B cell (primary cell): ENCODE measurements around the gene CABCOCO1. TPM values are rescaled to one million over a fixed set of nuclear protein-coding genes. Genes with fewer than 3 reads are reported as not detected.

Experiments used
- ATAC-seq: fragments of 200-7000 bp; cut with Tn5 transposase; one replicate; pipeline ENCODE4 v1.10.0; 2021; ENCODE audit warnings: low read depth, mild to moderate bottlenecking, moderate number of reproducible peaks, moderate library complexity
- CTCF ChIA-PET: fragments of 350-600 bp; sonication (Branson Sonifier 250); formaldehyde crosslinking; loops from one replicate; lab custom pipeline; 2021; ENCODE audit warnings: antibody characterized with exemption, inconsistent platforms; lab: Charles Lee
- POLR2A ChIA-PET: fragments of 350-600 bp; sonication (Branson Sonifier 250); formaldehyde crosslinking; loops from one replicate; lab custom pipeline; 2021; ENCODE audit warnings: antibody characterized with exemption; lab: Charles Lee
- DNase-seq: peaks from one replicate; pipeline ENCODE4 v3.0.0; 2013
- H2AFZ ChIP-seq: 2 replicates; pipeline ENCODE4 v1.6.1; 2012; ENCODE audit warnings: mild to moderate bottlenecking, low read depth, low read length; ENCODE audit not compliant: insufficient read depth, poor library complexity, severe bottlenecking
- H3K27ac ChIP-seq, 2 donors: 1 replicate in 1 of 2; 2 replicates in 1 of 2; pipeline ENCODE4 v1.5.1; 2012 to 2013; ENCODE audit warnings: low read length in 2 of 2, mild to moderate bottlenecking in 2 of 2, moderate library complexity in 1 of 2
- H3K27me3 ChIP-seq, 4 experiments: fragments of 200-600 bp in 1 of 4; sonication (generic) in 1 of 4; replicated peaks in 1 of 4; 1 replicate in 2 of 4; 2 replicates in 2 of 4; pipeline versions ENCODE4 v1.6.1 to v1.7.0; 2013 to 2016; ENCODE audit warnings: low read length in 3 of 4, mild to moderate bottlenecking in 2 of 4, mixed read lengths in 1 of 4, moderate library complexity in 1 of 4; ENCODE audit not compliant: insufficient read depth in 4 of 4, control insufficient read depth in 3 of 4; ENCODE audit errors: control extremely low read depth in 1 of 4
- H3K36me3 ChIP-seq, 2 experiments: replicated peaks in 1 of 2; 1 replicate in 1 of 2; 2 replicates in 1 of 2; pipeline versions ENCODE4 v1.6.1 to v1.7.1; 2013; ENCODE audit warnings: low read length in 1 of 2; ENCODE audit not compliant: insufficient read depth in 2 of 2, control insufficient read depth in 1 of 2; ENCODE audit errors: control extremely low read depth in 1 of 2, extremely low read depth in 1 of 2
- H3K4me1 ChIP-seq, 2 donors: fragments of 200-600 bp in 1 of 2; sonication (generic) in 1 of 2; 1 replicate in 1 of 2; 2 replicates in 1 of 2; pipeline versions ENCODE4 v1.5.1 to v1.6.1; 2013 to 2017; ENCODE audit warnings: low read length in 2 of 2; ENCODE audit not compliant: control insufficient read depth in 2 of 2, insufficient read depth in 2 of 2
- H3K4me2 ChIP-seq: replicated peaks from 2 replicates; pipeline ENCODE3; 2012; ENCODE audit warnings: mild to moderate bottlenecking, low read depth, low read length; ENCODE audit not compliant: poor library complexity, severe bottlenecking
- H3K4me3 ChIP-seq, 5 experiments: fragments of 200-600 bp in 1 of 5; sonication (generic) in 1 of 5; 1 replicate in 3 of 5; 2 replicates in 2 of 5; pipeline versions ENCODE4 v1.5.1 to v1.7.0; 2011 to 2016; ENCODE audit warnings: low read length in 4 of 5, mild to moderate bottlenecking in 4 of 5, low read depth in 2 of 5, control low read depth in 1 of 5, moderate library complexity in 1 of 5; ENCODE audit not compliant: insufficient read depth in 1 of 5; ENCODE audit errors: control extremely low read depth in 1 of 5, extremely low read depth in 1 of 5
- H3K79me2 ChIP-seq: fragments of 200-600 bp; sonication (generic); one replicate; pipeline ENCODE4 v1.6.0; 2016; ENCODE audit warnings: low read length; ENCODE audit not compliant: control insufficient read depth, insufficient read depth
- H3K9ac ChIP-seq: fragments of 200-600 bp; sonication (generic); 2 replicates; pipeline ENCODE4 v1.6.1; 2017; ENCODE audit warnings: mild to moderate bottlenecking, low read length, moderate library complexity
- H3K9me3 ChIP-seq, 3 donors: one replicate each; pipeline versions ENCODE4 v1.6.1 to v1.7.1; 2013; ENCODE audit warnings: low read length in 2 of 3; ENCODE audit not compliant: control insufficient read depth in 2 of 3, insufficient read depth in 1 of 3; ENCODE audit errors: control extremely low read depth in 1 of 3
- H4K20me1 ChIP-seq: 2 replicates; pipeline ENCODE4 v1.6.0; 2012; ENCODE audit warnings: mild to moderate bottlenecking, low read length; ENCODE audit not compliant: insufficient read depth, control insufficient read depth, poor library complexity, severe bottlenecking
- H3K27ac Mint-ChIP-seq: one replicate; pipeline ENCODE4 v1.8.0; 2021; ENCODE audit warnings: mixed read lengths
- H3K27me3 Mint-ChIP-seq: one replicate; pipeline ENCODE4 v1.8.0; 2021; ENCODE audit warnings: mixed read lengths
- H3K4me1 Mint-ChIP-seq: one replicate; pipeline ENCODE4 v1.8.0; 2021; ENCODE audit warnings: mixed read lengths
- H3K4me3 Mint-ChIP-seq: one replicate; pipeline ENCODE4 v1.8.0; 2021; ENCODE audit warnings: mixed read lengths
- H3K9me3 Mint-ChIP-seq: one replicate; pipeline ENCODE4 v1.8.0; 2022; ENCODE audit warnings: mixed read lengths; ENCODE audit not compliant: insufficient read depth
- EZH2 ChIP-seq: IDR thresholded peaks from 2 replicates; pipeline ENCODE4 v1.6.1; 2012; ENCODE audit warnings: borderline replicate concordance, low read depth, mild to moderate bottlenecking, moderate library complexity, low read length; ENCODE audit not compliant: insufficient read depth, poor library complexity, severe bottlenecking
- WGBS: methylation state at CpG from one replicate; pipeline ENCODE4 v1.1.5; 2013; ENCODE audit warnings: missing lambda C conversion rate; ENCODE audit not compliant: insufficient coverage; 5-methylcytosine and 5-hydroxymethylcytosine counted together
- intact Hi-C: fragments of 100-400 bp; cut with micrococcal nuclease; formaldehyde crosslinking; loops from one replicate; pipeline ENCODE4 v1.10.0; 2022
- polyA plus RNA-seq: library from polyadenylated mRNA; depleted of rRNA; stranded (reverse); fragments of >200 nt; gene quantifications from 2 replicates; pipeline ENCODE4 v1.2.3, GENCODE V29; 2012
- total RNA-seq, 2 donors: library from RNA; stranded (reverse); fragments of 120-200 nt in 1 of 2; gene quantifications; 1 replicate in 1 of 2; 2 replicates in 1 of 2; pipeline versions ENCODE4 v1.2.3 to v1.2.4, GENCODE V29; 2013 to 2022
- TF ChIP-seq, protein P1 (sequence below): fragments of 200-600 bp; IDR thresholded peaks from one replicate; pipeline ENCODE4 v1.8.0; 2022; ENCODE audit warnings: antibody characterized with exemption, mild to moderate bottlenecking

CABCOCO1 gene
- total and polyA plus RNA-seq, 2 donors (not counting 1 experiment from before 2014, with no cell fraction given) = not detected

GRCh38 chr10:61787170-61787569 is 124.4 kb downstream of the CABCOCO1 start:
- Mint-ChIP-seq H3K27ac (no peak overlapping the region), H3K9me3 (no peaks in the 10 kb centered on the region), H3K27me3 (no peaks in the 10 kb centered on the region), H3K4me1 (no peaks in the 10 kb centered on the region), H3K4me3 (no peak overlapping the region)
- Histone ChIP-seq H3K4me1 (no peaks in the 10 kb centered on the region), H4K20me1 (no peaks in the 10 kb centered on the region), H3K4me2 (no peak overlapping the region), H3K4me3 (no peak overlapping the region), H2AFZ (no peak overlapping the region), H3K9me3 (no peaks in the 10 kb centered on the region), H3K9ac (no peak overlapping the region), H3K27me3 (no peaks in the 10 kb centered on the region), H3K79me2 (no peaks in the 10 kb centered on the region), H3K27ac (no peak overlapping the region), H3K36me3 (no peaks in the 10 kb centered on the region)
- ATAC-seq = no peak
- intact Hi-C loops = no loop called here
- CTCF ChIA-PET = no interaction called here
- POLR2A ChIA-PET = no interaction called here
- DNase-seq = no peak
- TF ChIP-seq EZH2 = no peak
- TF ChIP-seq, protein P1, sequence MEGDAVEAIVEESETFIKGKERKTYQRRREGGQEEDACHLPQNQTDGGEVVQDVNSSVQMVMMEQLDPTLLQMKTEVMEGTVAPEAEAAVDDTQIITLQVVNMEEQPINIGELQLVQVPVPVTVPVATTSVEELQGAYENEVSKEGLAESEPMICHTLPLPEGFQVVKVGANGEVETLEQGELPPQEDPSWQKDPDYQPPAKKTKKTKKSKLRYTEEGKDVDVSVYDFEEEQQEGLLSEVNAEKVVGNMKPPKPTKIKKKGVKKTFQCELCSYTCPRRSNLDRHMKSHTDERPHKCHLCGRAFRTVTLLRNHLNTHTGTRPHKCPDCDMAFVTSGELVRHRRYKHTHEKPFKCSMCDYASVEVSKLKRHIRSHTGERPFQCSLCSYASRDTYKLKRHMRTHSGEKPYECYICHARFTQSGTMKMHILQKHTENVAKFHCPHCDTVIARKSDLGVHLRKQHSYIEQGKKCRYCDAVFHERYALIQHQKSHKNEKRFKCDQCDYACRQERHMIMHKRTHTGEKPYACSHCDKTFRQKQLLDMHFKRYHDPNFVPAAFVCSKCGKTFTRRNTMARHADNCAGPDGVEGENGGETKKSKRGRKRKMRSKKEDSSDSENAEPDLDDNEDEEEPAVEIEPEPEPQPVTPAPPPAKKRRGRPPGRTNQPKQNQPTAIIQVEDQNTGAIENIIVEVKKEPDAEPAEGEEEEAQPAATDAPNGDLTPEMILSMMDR = no peak
- WGBS = no CpG with 5 or more reads among the region's 3 CpGs

GRCh38 chr10:61789031-61789430 is 126.3 kb downstream of the CABCOCO1 start:
- Histone ChIP-seq H3K27ac (no peak overlapping the region), H3K9ac (no peak overlapping the region), H3K36me3 (no peaks in the 10 kb centered on the region), H2AFZ (no peak overlapping the region), H3K79me2 (no peaks in the 10 kb centered on the region), H3K9me3 (no peaks in the 10 kb centered on the region), H3K4me1 (no peaks in the 10 kb centered on the region), H3K4me2 (no peak overlapping the region), H4K20me1 (no peaks in the 10 kb centered on the region), H3K4me3 (no peak overlapping the region), H3K27me3 (no peaks in the 10 kb centered on the region)
- POLR2A ChIA-PET = no interaction called here
- Mint-ChIP-seq H3K4me1 (no peaks in the 10 kb centered on the region), H3K27ac (no peak overlapping the region), H3K4me3 (no peak overlapping the region), H3K27me3 (no peaks in the 10 kb centered on the region), H3K9me3 (no peaks in the 10 kb centered on the region)
- no peak for DNase-seq
- no peak for ATAC-seq
- CTCF ChIA-PET = no interaction called here
- no CpG with 5 or more reads among the region's 1 CpG for WGBS
- TF ChIP-seq, protein P1 = no peak
- no peak for TF ChIP-seq EZH2
- intact Hi-C loops = no loop called here
